Measurements from ENCODE around the gene ZC3H18.

The ZC3H18 gene

DNA sequence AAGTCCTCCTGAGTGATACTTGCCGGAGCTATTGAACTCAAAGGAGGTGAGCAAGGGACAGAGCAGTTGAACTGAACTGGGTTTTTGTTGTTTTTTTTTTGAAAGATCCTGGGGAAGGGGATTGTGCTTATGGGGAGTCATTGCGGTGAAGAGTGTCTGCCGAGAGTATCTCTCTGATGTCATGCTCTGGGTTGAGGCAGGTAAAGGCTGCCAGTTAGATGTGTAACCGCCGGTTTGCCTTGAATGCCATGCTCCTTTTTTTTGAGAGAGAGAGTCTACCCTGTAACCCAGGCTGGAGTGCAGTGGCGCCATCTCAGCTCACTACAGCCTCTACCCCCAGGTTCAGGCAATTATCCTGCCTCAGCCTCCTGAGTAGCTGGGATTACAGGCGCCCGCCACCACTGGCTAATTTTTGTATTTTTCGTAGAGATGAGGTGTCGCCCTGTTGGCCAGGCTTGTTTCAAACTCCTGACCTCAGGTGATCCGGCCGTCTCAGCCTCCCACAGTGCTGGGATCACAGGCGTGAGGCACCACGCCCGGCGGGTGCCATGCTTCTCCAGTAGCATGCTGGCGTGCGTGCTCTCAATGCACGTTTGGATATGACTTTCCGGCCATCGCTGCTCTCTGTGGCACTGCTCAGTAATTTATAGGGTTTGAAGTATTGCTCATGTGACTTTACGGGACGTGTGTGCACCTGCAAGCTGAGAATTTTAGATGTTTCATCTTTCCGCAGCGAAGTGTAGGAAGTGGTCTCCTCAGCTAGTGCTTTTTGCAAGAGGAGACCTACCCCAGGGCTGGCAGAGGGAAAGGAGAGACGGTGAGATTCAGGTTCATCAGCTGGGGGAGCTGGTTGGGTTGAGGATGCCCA is 8.5 kb downstream of the ZC3H18 start:
- DNase-seq = no peak
- no peak overlapping the region for H3K4me3 ChIP-seq (ENCODE audit: low read length)
- no peak overlapping the region for H3K27ac ChIP-seq (ENCODE audit: low read length)
- TF ChIP-seq, protein P1, sequence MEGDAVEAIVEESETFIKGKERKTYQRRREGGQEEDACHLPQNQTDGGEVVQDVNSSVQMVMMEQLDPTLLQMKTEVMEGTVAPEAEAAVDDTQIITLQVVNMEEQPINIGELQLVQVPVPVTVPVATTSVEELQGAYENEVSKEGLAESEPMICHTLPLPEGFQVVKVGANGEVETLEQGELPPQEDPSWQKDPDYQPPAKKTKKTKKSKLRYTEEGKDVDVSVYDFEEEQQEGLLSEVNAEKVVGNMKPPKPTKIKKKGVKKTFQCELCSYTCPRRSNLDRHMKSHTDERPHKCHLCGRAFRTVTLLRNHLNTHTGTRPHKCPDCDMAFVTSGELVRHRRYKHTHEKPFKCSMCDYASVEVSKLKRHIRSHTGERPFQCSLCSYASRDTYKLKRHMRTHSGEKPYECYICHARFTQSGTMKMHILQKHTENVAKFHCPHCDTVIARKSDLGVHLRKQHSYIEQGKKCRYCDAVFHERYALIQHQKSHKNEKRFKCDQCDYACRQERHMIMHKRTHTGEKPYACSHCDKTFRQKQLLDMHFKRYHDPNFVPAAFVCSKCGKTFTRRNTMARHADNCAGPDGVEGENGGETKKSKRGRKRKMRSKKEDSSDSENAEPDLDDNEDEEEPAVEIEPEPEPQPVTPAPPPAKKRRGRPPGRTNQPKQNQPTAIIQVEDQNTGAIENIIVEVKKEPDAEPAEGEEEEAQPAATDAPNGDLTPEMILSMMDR (IDR thresholded peaks at IDR 0.05; ENCODE audit: low read length) = no peak
- no peak overlapping the region for H3K4me2 ChIP-seq (ENCODE audit: low read depth, low read length)
- no peaks in the 10 kb centered on the region for H3K27me3 ChIP-seq (replicated peaks; ENCODE audit: insufficient read depth, low read length)
- no peak overlapping the region for H2AFZ ChIP-seq (ENCODE audit: low read length)
- H4K20me1 ChIP-seq (ENCODE audit: insufficient read depth, low read length) = no peaks in the 10 kb centered on the region
- no peaks in the 10 kb centered on the region for H3F3A ChIP-seq (ENCODE audit: insufficient read depth, low read length)
- H3K9me2 ChIP-seq (replicated peaks; ENCODE audit: insufficient read depth, low read length) = no peaks in the 10 kb centered on the region
- no peaks in the 10 kb centered on the region for H3K36me3 ChIP-seq (replicated peaks; ENCODE audit: insufficient read depth, low read length)
- peaks cover 87% of the 10 kb centered on the region for H3K79me2 ChIP-seq (ENCODE audit: low read length)
- no peaks in the 10 kb centered on the region for H3K4me1 ChIP-seq (ENCODE audit: low read length)
- H3K9me3 ChIP-seq (replicated peaks; ENCODE audit: insufficient read depth, low read length) = no peaks in the 10 kb centered on the region
- H3K9ac ChIP-seq (ENCODE audit: low read length) = no peak overlapping the region

DNA sequence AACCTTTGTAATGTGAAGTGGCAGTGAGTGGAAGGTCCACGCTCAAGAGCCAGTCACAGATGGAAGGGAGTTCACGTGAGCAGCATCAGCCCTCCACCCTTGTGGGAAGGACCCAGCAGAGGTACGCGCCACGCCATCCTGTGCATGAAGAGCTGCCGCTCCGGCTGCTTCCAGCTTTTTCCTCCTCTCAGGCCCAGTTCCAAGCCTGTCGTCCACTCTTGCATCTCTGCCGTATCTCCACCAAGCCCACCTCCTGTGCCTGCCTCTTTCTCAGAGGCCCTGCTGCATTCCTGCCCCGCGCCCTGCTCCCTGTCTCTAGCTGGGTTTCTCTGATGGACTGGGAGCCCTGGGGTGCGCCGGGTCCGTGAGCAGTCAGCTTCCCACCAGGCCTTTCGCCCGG is 10.2 kb downstream of the ZC3H18 start:
- Histone ChIP-seq H3K4me3 (ENCODE audit: low read length) (no peak overlapping the region), H3K27ac (ENCODE audit: low read length) (no peak overlapping the region), H4K20me1 (ENCODE audit: insufficient read depth, low read length) (no peaks in the 10 kb centered on the region), H3K9me3 (replicated peaks; ENCODE audit: insufficient read depth, low read length) (no peaks in the 10 kb centered on the region), H3K9me2 (replicated peaks; ENCODE audit: insufficient read depth, low read length) (no peaks in the 10 kb centered on the region), H3K27me3 (replicated peaks; ENCODE audit: insufficient read depth, low read length) (no peaks in the 10 kb centered on the region), H3F3A (ENCODE audit: insufficient read depth, low read length) (no peaks in the 10 kb centered on the region), H3K4me2 (ENCODE audit: low read depth, low read length) (no peak overlapping the region), H3K79me2 (ENCODE audit: low read length) (peaks cover 89% of the 10 kb centered on the region), H3K36me3 (replicated peaks; ENCODE audit: insufficient read depth, low read length) (no peaks in the 10 kb centered on the region), H2AFZ (ENCODE audit: low read length) (no peak overlapping the region), H3K4me1 (ENCODE audit: low read length) (no peaks in the 10 kb centered on the region), H3K9ac (ENCODE audit: low read length) (no peak overlapping the region)
- no peak for DNase-seq
- TF ChIP-seq EZH2phosphoT487 (IDR thresholded peaks at IDR 0.05; ENCODE audit: low read length) (no peak), EZH2 (optimal IDR thresholded peaks at IDR 0.05; ENCODE audit: low read depth, low read length) (no peak)
- TF ChIP-seq, protein P1 (IDR thresholded peaks at IDR 0.05; ENCODE audit: low read length) = no peak

DNA sequence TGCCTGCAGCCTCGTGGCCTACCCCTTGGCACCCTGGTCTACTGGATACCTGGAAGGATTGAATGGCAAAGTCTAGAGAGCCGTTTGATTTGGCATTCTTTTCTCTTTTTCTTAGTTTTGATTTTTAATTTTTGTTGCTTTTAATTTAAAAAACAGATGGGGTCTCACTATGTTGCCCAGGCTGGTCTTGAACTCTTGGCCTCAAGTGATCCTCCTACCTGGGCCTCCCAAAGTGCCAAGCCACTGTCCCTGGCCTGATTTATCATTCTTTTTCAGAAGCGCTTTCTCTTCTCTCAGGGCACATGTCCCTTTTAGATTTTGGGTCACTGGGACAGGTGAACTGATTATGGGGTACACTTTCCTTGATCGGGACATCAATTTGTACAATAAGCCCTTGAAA is 10.8 kb downstream of the ZC3H18 start:
- H3K36me3 ChIP-seq (replicated peaks; ENCODE audit: insufficient read depth, low read length) = no peaks in the 10 kb centered on the region
- peaks cover 89% of the 10 kb centered on the region for H3K79me2 ChIP-seq (ENCODE audit: low read length)

More for the DNA sequence above, 10.8 kb downstream of the ZC3H18 start:
- Histone ChIP-seq H3K27me3 (replicated peaks; ENCODE audit: insufficient read depth, low read length) (no peaks in the 10 kb centered on the region), H3F3A (ENCODE audit: insufficient read depth, low read length) (no peaks in the 10 kb centered on the region), H4K20me1 (ENCODE audit: insufficient read depth, low read length) (no peaks in the 10 kb centered on the region), H3K4me2 (ENCODE audit: low read depth, low read length) (no peak overlapping the region), H3K4me1 (ENCODE audit: low read length) (no peaks in the 10 kb centered on the region), H3K27ac (ENCODE audit: low read length) (no peak overlapping the region), H3K9me2 (replicated peaks; ENCODE audit: insufficient read depth, low read length) (no peaks in the 10 kb centered on the region), H3K4me3 (ENCODE audit: low read length) (no peak overlapping the region), H3K9me3 (replicated peaks; ENCODE audit: insufficient read depth, low read length) (no peaks in the 10 kb centered on the region), H3K9ac (ENCODE audit: low read length) (no peak overlapping the region), H2AFZ (ENCODE audit: low read length) (no peak overlapping the region)
- DNase-seq = no peak
- TF ChIP-seq EZH2 (optimal IDR thresholded peaks at IDR 0.05; ENCODE audit: low read depth, low read length) = no peak
- TF ChIP-seq, protein P1 (IDR thresholded peaks at IDR 0.05; ENCODE audit: low read length) = no peak
- TF ChIP-seq EZH2phosphoT487 (IDR thresholded peaks at IDR 0.05; ENCODE audit: low read length) = no peak

All from MM.1S (cell line).